ENCODE data around the gene PCDHGA3. TPM values are rescaled to one million over a fixed set of nuclear protein-coding genes. Genes with fewer than 3 reads are reported as not detected.

The PCDHGA3 gene
- total RNA-seq, 1 experiment from 2014 or later = not detected

- no peaks in the 10 kb centered on the region for H3K36me3 ChIP-seq (ENCODE audit: control insufficient read depth, insufficient read depth, low read length)
- no peak for DNase-seq (ENCODE audit: low read depth, low spot score)
- ChIA-PET POLR2A (no interaction called here), CTCF (interaction anchor here (0.8 kb wide), 1 partner anchor 202 kb away, joined by 3 read pairs; no protein-coding TSS in a partner anchor)
- H3K4me1 ChIP-seq (ENCODE audit: control insufficient read depth, insufficient read depth, low read length) = no peaks in the 10 kb centered on the region
- in situ Hi-C loops (cut with HindIII; ENCODE audit: low pct_unique_long_range_greater_than_20kb, low sequenced_read_pairs) (no loop called here), intact Hi-C loops (cut with micrococcal nuclease; ENCODE audit: unreplicated experiment) (loop anchor here (10.0 kb wide), 1 partner anchor 169 kb away; no protein-coding TSS in a partner anchor)
- no peaks in the 10 kb centered on the region for H3K9me3 ChIP-seq (ENCODE audit: control insufficient read depth, insufficient read depth, low read depth, low read length)
- TF ChIP-seq TCF7L2 (IDR thresholded peaks at IDR 0.05; ENCODE audit: low read depth, low read length) = no peak
- TF ChIP-seq REST (IDR thresholded peaks at IDR 0.05; ENCODE audit: insufficient read depth in 1 of 2, low read depth in 2 of 2, low read length in 1 of 2) = no peak
- TF ChIP-seq POLR2AphosphoS5 (IDR thresholded peaks at IDR 0.05; ENCODE audit: low read depth, low read length) = no peak
- TF ChIP-seq CTCF (IDR thresholded peaks at IDR 0.05) = no peak
- TF ChIP-seq SIN3A (IDR thresholded peaks at IDR 0.05; ENCODE audit: borderline replicate concordance, insufficient read depth, low read depth, low read length) = no peak
- H3K27me3 ChIP-seq (ENCODE audit: control insufficient read depth, insufficient read depth, low read length) = no peaks in the 10 kb centered on the region
- no peak overlapping the region for H3K27ac ChIP-seq (ENCODE audit: low read length)
- no TSS peak for BruUV-seq (replicated peaks)
- H3K4me3 ChIP-seq (ENCODE audit: low read depth in 2 of 2, low read length in 2 of 2) = no peak overlapping the region
- no peak for ATAC-seq
Measured at GRCh38 chr5:141356133-141356532, 12.5 kb downstream of the PCDHGA3 start.

- in situ Hi-C loops (cut with HindIII; ENCODE audit: low pct_unique_long_range_greater_than_20kb, low sequenced_read_pairs) (no loop called here), intact Hi-C loops (cut with micrococcal nuclease; ENCODE audit: unreplicated experiment) (loop anchor here (10.0 kb wide), 1 partner anchor 168 kb away; no protein-coding TSS in a partner anchor)
- no peak overlapping the region for H3K27ac ChIP-seq (ENCODE audit: low read length)
- no peaks in the 10 kb centered on the region for H3K9me3 ChIP-seq (ENCODE audit: control insufficient read depth, insufficient read depth, low read depth, low read length)
- H3K27me3 ChIP-seq (ENCODE audit: control insufficient read depth, insufficient read depth, low read length) = no peaks in the 10 kb centered on the region
- POLR2A ChIA-PET = no interaction called here
- H3K4me1 ChIP-seq (ENCODE audit: control insufficient read depth, insufficient read depth, low read length) = no peaks in the 10 kb centered on the region
- H3K4me3 ChIP-seq (ENCODE audit: low read depth in 2 of 2, low read length in 2 of 2) = no peak overlapping the region
- TF ChIP-seq REST (IDR thresholded peaks at IDR 0.05; ENCODE audit: insufficient read depth in 1 of 2, low read depth in 2 of 2, low read length in 1 of 2) (peak; percentile 39 to 66; a peak in 2 of 4 replicates), TCF7L2 (IDR thresholded peaks at IDR 0.05; ENCODE audit: low read depth, low read length) (no peak), SIN3A (IDR thresholded peaks at IDR 0.05; ENCODE audit: borderline replicate concordance, insufficient read depth, low read depth, low read length) (no peak), POLR2AphosphoS5 (IDR thresholded peaks at IDR 0.05; ENCODE audit: low read depth, low read length) (no peak)
- ATAC-seq = no peak
- H3K36me3 ChIP-seq (ENCODE audit: control insufficient read depth, insufficient read depth, low read length) = no peaks in the 10 kb centered on the region
- no TSS peak for BruUV-seq (replicated peaks)
- DNase-seq (ENCODE audit: low read depth, low spot score) = no peak
- CTCF ChIA-PET = no interaction called here
Measured at GRCh38 chr5:141356950-141357349, 13.3 kb downstream of the PCDHGA3 start.
